HPDE6-E6E7 (cell line): ENCODE results near the gene KRTAP10-7.
"Not testable (repeated sequence)": the region's sequence is repeated elsewhere in the genome, so short reads cannot be mapped to it uniquely, and the experiment has no call there.

Source experiments
- DNase-seq: peaks from one replicate; pipeline ENCODE4 v3.0.0; 2011; ENCODE audit warnings: missing footprints; ENCODE audit errors: extremely low spot score

KRTAP10-7 gene

GRCh38 chr21:44590897-44591800 lies 9.2 kb upstream of the KRTAP10-7 start:
- not testable (repeated sequence) for DNase-seq

DNA sequence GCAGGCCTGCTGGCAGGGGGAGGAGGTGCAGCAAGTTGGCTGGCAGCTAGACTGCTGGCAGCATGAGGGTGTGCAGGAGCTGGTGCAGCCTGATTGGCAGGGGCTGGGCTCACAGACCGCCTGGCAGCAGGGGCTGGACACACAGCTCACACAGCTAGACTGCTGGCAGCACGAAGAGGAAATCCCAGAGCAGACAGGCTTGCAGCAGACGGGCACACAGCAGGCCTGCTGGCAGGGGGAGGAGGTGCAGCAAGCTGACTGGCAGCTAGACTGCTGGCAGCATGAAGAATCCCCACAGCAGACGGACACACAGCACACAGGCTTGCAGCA lies 8.6 kb upstream of the KRTAP10-7 start:
- not testable (repeated sequence) for DNase-seq

GRCh38 chr21:44592446-44593311 lies 7.7 kb upstream of the KRTAP10-7 start, which contains the start of gene KRTAP10-6:
TSS of gene KRTAP10-6 (minus strand) at chr21:44592505. CDS start at chr21:44592484, 21 bp downstream.
- no peak for DNase-seq

DNA sequence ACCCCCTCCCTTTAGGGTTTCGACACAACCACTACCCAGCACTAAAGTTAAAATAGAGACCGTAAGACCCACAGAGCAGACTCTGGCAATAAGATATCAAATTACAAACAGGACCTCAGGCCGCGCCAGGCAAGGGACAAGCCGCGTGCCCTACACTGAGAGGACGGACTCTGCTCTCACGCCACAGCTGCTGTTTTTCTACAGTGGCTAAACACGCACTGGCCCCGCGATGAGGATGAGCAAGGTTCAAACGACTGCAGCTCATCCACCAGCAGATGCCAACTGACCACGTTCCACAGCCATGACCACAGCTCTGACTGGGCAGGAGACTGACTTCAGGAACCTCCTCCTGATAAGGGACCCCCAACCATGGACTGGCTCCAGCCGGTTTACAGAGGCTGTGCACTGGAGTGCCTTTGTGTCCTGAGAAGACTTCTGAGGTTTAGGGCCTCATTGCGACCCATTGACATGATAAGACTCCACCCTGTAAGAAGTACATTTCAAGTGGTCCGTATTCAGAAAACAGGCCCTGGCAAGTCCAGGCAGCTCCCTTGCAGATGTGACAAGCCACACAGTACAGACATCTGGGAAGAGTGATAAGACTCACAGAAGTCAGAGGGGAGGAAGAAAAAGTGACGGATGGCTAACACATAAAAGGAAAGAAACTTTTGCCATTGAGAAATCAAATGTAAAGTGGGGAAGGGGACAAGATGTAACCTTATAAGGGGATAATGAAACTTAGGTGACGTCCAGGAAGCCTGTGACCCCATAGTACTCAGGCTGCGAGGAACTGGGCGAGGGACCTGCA lies 6.6 kb upstream of the KRTAP10-7 start:
- DNase-seq, result no peak

DNA sequence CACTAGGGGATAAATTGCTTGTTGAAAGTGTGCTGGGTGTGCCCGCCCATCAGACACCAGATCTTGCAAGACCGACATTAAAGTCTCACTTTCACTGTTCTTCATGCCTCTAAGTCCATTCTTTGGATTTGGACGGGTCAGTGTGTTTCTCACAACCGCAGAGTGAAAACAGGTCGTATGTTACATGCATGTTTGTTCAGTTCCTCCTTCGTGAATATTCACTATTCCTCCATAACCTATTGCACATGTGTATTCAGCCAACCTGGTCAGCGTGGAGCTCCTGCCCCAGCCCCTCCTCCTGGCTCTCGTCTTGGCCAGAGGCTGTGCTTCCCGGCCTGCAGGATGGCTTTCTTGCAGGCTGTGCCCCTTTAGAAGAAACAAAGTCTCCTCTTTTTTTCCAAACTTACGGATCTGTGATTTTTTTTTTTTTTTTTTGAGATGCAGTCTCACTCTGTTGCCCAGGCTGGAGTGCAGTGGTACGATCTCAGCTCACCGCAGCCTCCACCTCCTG lies 5.9 kb upstream of the KRTAP10-7 start:
- DNase-seq, result no peak

GRCh38 chr21:44595524-44595923 lies 4.9 kb upstream of the KRTAP10-7 start:
- no peak for DNase-seq

- no peak for DNase-seq
These were observed 4.2 kb upstream of the KRTAP10-7 start for GRCh38 chr21:44596068-44596725.

DNA sequence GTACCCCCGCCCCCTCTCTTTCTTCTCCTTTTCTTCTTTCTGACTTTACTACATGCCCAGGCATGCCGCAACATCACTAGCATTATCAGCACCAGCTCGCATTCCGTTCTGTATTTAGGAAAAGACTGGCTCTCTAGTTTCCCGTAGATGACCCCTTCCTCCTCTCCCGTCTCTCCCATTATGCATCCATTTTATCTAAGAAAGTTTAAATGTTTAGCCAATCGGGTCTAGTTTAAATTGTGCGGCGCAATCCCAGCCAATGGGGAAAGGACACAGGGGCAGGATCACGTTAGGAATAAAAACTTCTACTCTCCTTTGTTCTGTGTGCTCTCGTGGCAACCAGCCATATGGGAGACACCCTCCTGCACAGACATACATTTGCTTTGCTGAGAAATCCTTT lies 2.3 kb upstream of the KRTAP10-7 start:
- no peak for DNase-seq

DNA sequence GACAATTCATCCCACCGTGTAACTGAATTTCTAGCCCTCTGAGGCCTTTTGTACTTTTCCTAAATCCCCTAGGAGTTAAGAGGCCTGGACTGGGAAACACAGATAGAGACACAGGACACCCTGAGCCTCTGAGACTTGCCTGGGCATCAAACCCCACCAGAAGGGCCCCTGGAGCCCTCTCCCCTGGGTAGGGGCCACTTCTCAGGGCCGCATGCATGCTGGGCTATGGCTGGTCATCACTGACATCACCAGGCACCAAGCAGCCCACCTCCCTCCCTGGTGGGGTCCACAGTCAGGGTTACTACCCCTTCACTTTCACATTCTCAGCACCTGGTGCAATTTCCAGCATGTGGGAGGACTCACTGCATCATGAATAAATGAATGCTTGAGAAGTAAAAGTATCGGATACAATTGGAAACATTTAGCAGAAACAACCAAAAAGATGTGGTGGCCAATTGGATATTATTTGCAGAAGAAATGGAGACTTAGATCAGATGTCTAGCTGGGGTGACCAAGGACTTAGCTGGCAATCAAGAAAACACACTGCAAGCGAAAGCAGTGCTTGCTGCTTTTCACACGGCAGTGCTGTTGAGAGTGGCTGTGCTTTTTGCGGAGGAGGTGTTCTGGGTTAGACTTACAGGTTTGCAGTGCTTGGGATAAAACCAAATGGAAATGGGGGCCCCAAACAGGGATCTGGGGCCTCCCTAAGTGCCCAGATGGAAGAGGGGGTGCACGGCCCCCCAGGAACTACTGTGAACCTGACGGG lies 950 bp upstream of the KRTAP10-7 start:
- no peak for DNase-seq

DNA sequence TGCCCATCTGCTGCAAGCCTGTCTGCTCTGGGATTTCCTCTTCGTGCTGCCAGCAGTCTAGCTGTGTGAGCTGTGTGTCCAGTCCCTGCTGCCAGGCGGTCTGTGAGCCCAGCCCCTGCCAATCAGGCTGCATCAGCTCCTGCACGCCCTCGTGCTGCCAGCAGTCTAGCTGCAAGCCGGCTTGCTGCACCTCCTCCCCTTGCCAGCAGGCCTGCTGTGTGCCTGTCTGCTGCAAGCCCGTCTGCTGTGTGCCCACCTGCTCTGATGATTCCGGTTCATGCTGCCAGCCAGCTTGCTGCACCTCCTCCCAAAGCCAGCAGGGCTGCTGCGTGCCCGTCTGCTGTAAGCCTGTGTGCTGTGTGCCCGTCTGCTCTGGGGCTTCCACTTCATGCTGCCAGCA lies 694 bp downstream of the KRTAP10-7 start:
- not testable (repeated sequence) for DNase-seq

DNA sequence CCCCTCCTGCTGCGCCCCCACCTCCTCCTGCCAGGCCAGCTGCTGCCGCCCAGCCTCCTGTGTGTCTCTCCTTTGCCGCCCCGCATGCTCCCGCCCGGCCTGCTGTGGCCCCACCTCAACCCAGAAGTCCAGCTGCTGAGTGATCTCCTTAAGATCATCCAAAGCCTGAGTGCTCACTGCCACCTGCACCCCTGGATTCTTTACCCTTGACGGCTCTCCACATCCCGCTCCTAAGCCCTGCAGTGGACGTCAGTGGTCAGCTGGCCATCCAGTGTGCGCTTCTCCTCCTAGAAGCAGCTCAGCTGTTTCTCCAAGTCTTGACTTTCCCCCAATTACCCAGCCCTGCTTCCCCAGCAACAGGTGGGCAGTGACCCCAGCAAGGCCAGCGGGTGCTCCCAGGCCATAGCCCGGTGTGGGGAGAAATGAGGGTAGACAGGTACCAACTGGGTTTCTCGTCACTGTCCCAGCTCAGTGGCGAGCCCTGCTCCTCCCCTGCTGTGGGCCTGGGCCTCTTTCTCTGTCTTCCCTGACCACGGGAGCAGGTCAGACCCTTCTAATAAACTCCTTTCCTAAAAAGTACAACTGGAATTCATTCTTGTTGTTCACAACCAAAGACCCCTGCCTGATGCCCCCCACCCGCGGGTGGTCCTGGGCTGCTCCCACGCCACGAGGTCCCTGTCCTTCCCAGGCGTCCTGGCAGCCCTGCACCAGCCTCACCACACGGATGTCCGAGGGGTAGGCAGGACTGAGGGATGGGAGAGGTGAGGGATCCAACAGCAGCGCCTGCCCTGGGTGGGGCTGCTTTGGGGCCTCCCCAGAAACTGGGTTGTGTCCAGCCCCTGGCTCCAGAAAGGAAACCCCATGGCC lies 1.4 kb downstream of the KRTAP10-7 start:
- DNase-seq, result no peak

- no peak for DNase-seq
These were observed 2.1 kb downstream of the KRTAP10-7 start for GRCh38 chr21:44602463-44602850.

GRCh38 chr21:44603109-44603875 lies 2.9 kb downstream of the KRTAP10-7 start:
- no peak for DNase-seq

- no peak for DNase-seq
These were observed 3.5 kb downstream of the KRTAP10-7 start for GRCh38 chr21:44603911-44604310.

DNA sequence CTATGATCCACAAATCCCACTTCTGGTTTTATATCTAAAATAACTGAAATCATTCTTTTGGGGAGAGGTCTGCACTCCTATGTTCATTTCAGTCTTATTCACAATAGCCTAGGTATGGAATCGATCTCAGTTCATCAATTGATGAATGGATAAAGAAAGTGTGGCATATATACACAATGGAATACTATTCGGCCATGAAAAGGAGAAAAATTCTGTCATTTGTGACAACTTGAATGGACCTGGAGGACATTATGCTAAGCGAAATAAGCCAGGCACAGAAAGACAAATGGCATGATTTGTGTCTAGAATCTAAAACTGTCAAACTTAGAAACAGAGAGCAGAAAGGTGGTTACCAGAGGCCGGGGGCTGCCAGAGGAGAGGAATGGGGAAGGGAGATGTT lies 6.1 kb downstream of the KRTAP10-7 start:
- no peak for DNase-seq

DNA sequence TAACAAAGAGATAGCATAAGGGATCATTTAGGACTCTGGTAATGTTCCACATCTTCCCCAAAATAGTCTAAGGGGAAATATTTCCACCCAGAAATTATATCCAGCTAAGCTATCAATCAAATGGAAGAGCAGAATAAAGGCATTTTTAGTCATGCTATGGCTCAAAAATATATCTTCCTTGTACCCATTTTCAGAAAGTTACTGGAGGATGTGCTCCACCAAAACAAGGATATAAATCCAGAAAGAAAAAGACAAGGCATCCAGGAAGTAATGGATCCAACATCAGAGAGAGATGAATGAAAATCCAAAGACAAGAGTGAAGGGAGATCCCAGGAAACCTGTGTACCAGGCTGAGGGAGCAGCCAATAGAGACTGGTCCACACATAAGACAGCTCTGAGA lies 8.8 kb downstream of the KRTAP10-7 start:
- DNase-seq, result no peak

- not testable (repeated sequence) for DNase-seq
These were observed 9.9 kb downstream of the KRTAP10-7 start for GRCh38 chr21:44610157-44610843.

DNA sequence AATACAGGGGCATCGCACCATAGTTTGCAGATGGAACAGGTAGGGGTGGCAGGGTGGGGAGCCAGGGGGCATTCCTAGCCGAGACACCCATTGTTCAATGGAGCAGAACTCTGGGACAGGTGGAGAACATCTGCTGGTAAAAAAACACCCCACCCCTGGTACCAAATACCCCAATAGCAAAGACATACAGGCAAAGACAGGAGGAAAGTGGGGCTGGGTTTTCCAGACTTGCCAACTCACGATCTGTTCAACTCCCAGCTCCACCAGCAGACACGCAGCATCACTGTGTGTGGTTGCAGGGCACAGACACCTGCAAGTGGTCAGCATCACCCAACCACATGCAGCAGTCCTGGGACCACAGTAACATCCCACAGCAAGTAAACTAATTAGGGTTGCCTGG lies 11.2 kb downstream of the KRTAP10-7 start:
- DNase-seq, result no peak
